DOHH2 (cell line): Measurements from ENCODE around the gene NDNF.

Experiments
- H3F3A ChIP-seq: fragments of 200-600 bp; sonication (generic), shearing (Covaris generic); 2 replicates; pipeline ENCODE4 v1.6.0; 2016; ENCODE audit warnings: antibody characterized with exemption, mild to moderate bottlenecking; ENCODE audit not compliant: control insufficient read depth, insufficient read depth
- H3K27ac ChIP-seq: fragments of 200-600 bp; sonication (generic); 2 replicates; pipeline ENCODE4 v1.5.1; 2014; ENCODE audit warnings: low read depth, mild to moderate bottlenecking, low read length, moderate library complexity
- H3K27me3 ChIP-seq: fragments of 200-600 bp; sonication (generic); 2 replicates; pipeline ENCODE4 v1.6.1; 2014; ENCODE audit warnings: mild to moderate bottlenecking, low read length, mixed read lengths; ENCODE audit not compliant: control insufficient read depth
- H3K36me3 ChIP-seq: fragments of 200-600 bp; sonication (generic); 2 replicates; pipeline ENCODE4 v1.6.1; 2014; ENCODE audit warnings: mild to moderate bottlenecking, low read length, moderate library complexity, mixed read lengths; ENCODE audit not compliant: control insufficient read depth
- H3K4me1 ChIP-seq: fragments of 200-600 bp; sonication (generic); 2 replicates; pipeline ENCODE4 v1.6.1; 2014; ENCODE audit warnings: mild to moderate bottlenecking, low read length, mixed read lengths; ENCODE audit not compliant: control insufficient read depth
- H3K4me2 ChIP-seq: fragments of 200-600 bp; sonication (generic); 2 replicates; pipeline ENCODE4 v1.6.0; 2014; ENCODE audit warnings: mild to moderate bottlenecking, low read length, moderate library complexity
- H3K4me3 ChIP-seq: fragments of 200-600 bp; sonication (generic); 2 replicates; pipeline ENCODE4 v1.5.1; 2014; ENCODE audit warnings: mild to moderate bottlenecking, low read length, mixed read lengths
- H3K79me2 ChIP-seq: fragments of 200-600 bp; sonication (generic); 2 replicates; pipeline ENCODE4 v1.6.1; 2014; ENCODE audit warnings: mild to moderate bottlenecking, low read length, mixed read lengths; ENCODE audit not compliant: control insufficient read depth
- H3K9me2 ChIP-seq: fragments of 200-600 bp; sonication (generic); replicated peaks from 2 replicates; pipeline ENCODE4 v1.6.1; 2014; ENCODE audit warnings: mild to moderate bottlenecking, low read length, mixed read lengths; ENCODE audit not compliant: control insufficient read depth
- H3K9me3 ChIP-seq: fragments of 200-600 bp; sonication (generic); 2 replicates; pipeline ENCODE4 v1.6.1; 2014; ENCODE audit warnings: antibody characterized with exemption, low read length, mixed read lengths; ENCODE audit not compliant: control insufficient read depth, insufficient read depth
- H4K20me1 ChIP-seq: fragments of 200-600 bp; sonication (generic); 2 replicates; pipeline ENCODE4 v1.6.0; 2014; ENCODE audit warnings: low read depth, mild to moderate bottlenecking, antibody characterized with exemption, low read length, moderate library complexity; ENCODE audit not compliant: control insufficient read depth, insufficient read depth
- EZH2phosphoT487 ChIP-seq: fragments of 200-600 bp; sonication (generic); IDR thresholded peaks from 2 replicates; pipeline ENCODE4 v1.6.1; 2017; ENCODE audit warnings: borderline replicate concordance, mild to moderate bottlenecking, antibody characterized with exemption, low read length, moderate library complexity, mixed read lengths
- TF ChIP-seq, protein P1 (sequence below): fragments of 200-600 bp; sonication (generic); IDR thresholded peaks from one replicate; pipeline ENCODE4 v1.5.1; 2014; ENCODE audit warnings: antibody characterized with exemption, mild to moderate bottlenecking, low read depth, low read length; ENCODE audit not compliant: poor library complexity, severe bottlenecking

NDNF gene

DNA sequence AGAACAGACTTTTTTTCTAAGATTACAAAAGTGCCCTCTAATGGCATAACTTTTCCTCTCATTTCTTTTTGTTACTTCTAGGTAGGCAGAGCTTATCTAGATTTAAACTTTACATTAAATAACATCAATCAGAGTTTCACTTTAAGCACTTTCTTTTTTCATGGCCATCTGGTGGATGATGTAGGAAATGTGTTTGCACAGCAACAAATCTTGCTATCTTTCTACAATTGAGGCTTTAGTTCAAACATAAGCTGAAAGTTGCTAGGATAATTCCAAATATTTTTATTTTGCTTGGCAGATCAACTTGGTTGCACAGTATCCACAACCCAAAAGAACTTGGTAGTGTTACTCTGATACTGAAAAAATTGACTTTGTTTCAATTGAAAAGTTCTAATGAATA, 22.0 kb downstream of the NDNF start:
- Histone ChIP-seq H3F3A (no peaks in the 10 kb centered on the region), H3K9me2 (no peaks in the 10 kb centered on the region), H3K27ac (no peak overlapping the region), H3K4me3 (no peak overlapping the region), H3K36me3 (no peaks in the 10 kb centered on the region), H3K4me1 (no peaks in the 10 kb centered on the region), H3K4me2 (no peak overlapping the region), H3K9me3 (no peaks in the 10 kb centered on the region), H3K79me2 (no peaks in the 10 kb centered on the region), H3K27me3 (no peaks in the 10 kb centered on the region), H4K20me1 (no peaks in the 10 kb centered on the region)
- TF ChIP-seq EZH2phosphoT487: no peak
- TF ChIP-seq, protein P1, sequence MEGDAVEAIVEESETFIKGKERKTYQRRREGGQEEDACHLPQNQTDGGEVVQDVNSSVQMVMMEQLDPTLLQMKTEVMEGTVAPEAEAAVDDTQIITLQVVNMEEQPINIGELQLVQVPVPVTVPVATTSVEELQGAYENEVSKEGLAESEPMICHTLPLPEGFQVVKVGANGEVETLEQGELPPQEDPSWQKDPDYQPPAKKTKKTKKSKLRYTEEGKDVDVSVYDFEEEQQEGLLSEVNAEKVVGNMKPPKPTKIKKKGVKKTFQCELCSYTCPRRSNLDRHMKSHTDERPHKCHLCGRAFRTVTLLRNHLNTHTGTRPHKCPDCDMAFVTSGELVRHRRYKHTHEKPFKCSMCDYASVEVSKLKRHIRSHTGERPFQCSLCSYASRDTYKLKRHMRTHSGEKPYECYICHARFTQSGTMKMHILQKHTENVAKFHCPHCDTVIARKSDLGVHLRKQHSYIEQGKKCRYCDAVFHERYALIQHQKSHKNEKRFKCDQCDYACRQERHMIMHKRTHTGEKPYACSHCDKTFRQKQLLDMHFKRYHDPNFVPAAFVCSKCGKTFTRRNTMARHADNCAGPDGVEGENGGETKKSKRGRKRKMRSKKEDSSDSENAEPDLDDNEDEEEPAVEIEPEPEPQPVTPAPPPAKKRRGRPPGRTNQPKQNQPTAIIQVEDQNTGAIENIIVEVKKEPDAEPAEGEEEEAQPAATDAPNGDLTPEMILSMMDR: no peak

DNA sequence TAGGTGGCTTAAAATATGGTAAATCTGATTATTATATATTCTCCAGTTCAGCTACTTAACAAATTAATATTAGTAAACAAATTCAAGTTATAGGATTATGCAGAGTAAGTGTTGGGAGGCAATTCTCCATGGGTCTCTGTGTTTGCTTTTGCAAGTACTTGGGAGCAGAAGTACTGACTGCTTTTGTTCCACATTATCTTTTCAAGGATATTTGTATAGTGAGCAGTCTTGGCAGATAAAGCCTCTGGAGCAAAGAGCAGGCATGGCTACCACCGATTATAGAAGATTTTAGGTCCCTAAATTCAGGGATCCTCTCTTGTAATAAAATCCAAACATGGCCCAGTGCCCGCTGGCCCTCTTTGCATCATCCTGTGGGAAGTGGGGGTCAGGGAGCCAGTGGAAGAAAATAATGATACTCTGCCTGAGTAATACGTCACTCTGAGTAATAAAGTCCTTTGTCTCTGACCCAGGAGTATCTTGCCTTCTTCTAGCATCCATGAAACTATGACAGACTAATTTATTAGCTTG, 23.2 kb downstream of the NDNF start:
- no peaks in the 10 kb centered on the region for H3K9me3 ChIP-seq
- no peaks in the 10 kb centered on the region for H4K20me1 ChIP-seq
- no peaks in the 10 kb centered on the region for H3K36me3 ChIP-seq
- H3K9me2 ChIP-seq: no peaks in the 10 kb centered on the region
- H3F3A ChIP-seq: no peaks in the 10 kb centered on the region
- H3K4me2 ChIP-seq: no peak overlapping the region
- H3K27me3 ChIP-seq: no peaks in the 10 kb centered on the region
- TF ChIP-seq EZH2phosphoT487: no peak
- TF ChIP-seq, protein P1: no peak
- no peaks in the 10 kb centered on the region for H3K4me1 ChIP-seq
- H3K79me2 ChIP-seq: no peaks in the 10 kb centered on the region
- no peak overlapping the region for H3K4me3 ChIP-seq
- no peak overlapping the region for H3K27ac ChIP-seq

DNA sequence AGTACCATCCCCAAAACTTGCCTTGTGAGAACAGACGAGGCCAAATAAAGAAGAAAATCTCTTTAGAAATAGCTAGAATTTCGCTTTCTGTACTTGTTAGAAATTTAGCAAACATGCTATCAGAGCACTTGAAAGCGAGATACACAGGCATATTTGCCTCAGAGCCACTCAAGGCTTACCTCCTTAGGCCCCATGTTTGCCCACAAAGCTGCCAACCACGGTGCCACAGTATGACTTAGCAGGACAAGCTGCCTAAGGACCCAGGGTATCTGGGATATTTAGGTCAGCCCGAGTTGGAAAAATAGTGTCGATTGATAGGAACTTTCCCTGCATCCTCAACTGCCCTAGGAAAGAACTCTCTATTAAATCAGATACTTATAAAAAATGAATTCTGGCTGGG, 24.2 kb downstream of the NDNF start:
- Histone ChIP-seq H3K9me3 (no peaks in the 10 kb centered on the region), H3K4me1 (no peaks in the 10 kb centered on the region), H3K9me2 (no peaks in the 10 kb centered on the region), H3K4me3 (no peak overlapping the region), H3K79me2 (no peaks in the 10 kb centered on the region), H3K27me3 (no peaks in the 10 kb centered on the region), H3F3A (no peaks in the 10 kb centered on the region), H3K27ac (no peak overlapping the region), H3K4me2 (no peak overlapping the region), H4K20me1 (no peaks in the 10 kb centered on the region), H3K36me3 (no peaks in the 10 kb centered on the region)
- TF ChIP-seq, protein P1: no peak
- TF ChIP-seq EZH2phosphoT487: no peak
